Airway epithelial cell (primary cell): ENCODE data around the gene PNMT. TPM values are rescaled to one million over a fixed set of nuclear protein-coding genes. Genes with fewer than 3 reads are reported as not detected.

ENCODE experiments used
- total RNA-seq: library from RNA; depleted of rRNA; stranded (reverse); fragments of >200 nt; gene quantifications from 2 replicates; pipeline ENCODE4 v1.2.3, GENCODE V29; 2015

Gene PNMT, protein sequence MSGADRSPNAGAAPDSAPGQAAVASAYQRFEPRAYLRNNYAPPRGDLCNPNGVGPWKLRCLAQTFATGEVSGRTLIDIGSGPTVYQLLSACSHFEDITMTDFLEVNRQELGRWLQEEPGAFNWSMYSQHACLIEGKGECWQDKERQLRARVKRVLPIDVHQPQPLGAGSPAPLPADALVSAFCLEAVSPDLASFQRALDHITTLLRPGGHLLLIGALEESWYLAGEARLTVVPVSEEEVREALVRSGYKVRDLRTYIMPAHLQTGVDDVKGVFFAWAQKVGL
- not detected in 2 replicates for total RNA-seq

DNA sequence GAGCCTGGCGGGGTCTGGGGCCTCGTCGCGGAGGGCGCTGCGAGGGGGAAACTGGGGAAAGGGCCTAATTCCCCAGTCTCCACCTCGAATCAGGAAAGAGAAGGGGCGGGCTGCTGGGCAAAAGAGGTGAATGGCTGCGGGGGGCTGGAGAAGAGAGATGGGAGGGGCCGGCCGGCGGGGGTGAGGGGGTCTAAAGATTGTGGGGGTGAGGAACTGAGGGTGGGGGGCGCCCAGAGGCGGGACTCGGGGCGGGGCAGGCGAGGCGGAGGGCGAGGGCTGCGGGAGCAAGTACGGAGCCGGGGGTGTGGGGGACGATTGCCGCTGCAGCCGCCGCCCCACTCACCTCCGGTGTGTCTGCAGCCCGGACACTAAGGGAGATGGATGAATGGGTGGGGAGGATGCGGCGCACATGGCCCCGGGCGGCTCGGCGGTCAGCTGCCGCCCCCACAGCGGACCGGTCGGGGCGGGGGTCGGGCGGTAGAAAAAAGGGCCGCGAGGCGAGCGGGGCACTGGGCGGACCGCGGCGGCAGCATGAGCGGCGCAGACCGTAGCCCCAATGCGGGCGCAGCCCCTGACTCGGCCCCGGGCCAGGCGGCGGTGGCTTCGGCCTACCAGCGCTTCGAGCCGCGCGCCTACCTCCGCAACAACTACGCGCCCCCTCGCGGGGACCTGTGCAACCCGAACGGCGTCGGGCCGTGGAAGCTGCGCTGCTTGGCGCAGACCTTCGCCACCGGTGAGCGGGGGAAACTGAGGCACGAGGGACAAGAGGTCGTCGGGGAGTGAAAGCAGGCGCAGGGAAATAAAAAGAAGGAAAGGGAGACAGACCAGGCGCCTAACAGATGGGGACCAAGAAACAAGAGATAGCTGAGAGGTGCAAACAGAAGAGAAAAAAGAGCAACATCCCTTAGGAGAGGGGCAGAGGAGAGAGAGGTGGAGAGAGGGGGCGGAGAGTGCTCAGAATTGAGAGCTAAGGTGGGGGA, at the start of gene PNMT:
Gene PNMT (plus strand): TSS at position 509 of the 980 bp plus-strand sequence. CDS start 23 bp downstream, at position 532.

DNA sequence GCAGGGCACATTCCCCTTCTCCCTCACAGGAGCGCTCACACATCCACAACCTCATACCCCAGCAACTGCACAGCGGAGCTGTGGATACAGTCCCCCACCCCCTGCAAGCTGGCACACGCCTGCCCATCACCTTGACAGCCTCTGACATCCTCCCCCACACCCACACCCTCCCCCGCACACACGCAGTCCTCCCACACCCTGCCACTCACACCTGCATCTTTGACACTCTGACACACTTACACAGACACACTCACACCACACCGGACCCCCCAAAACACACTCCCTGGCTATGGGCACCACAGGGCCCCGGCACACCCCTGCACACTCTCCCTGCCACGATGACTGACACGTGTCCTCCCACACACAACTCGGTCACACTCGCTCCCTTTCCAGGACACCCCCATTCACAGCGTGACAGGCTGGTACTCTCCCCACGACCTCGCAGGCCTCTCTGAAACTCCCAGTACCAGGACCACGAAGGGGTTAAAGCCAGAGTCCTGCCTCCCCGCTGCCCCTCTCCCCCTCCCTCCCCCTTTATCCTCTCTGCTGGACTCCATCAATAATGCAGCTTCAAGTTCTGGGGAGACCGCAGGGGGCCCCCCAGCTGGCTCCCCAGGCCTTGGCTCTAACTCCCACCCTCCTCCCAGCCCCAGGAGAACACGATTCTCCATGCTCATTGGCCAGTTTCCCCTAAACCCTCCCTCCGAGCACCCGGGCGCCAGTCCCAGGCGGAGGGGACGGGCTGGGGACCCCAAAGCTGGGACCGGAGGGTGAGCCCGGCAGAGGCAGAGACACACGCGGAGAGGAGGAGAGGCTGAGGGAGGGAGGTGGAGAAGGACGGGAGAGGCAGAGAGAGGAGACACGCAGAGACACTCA, 41.8 kb upstream of the PNMT start, which contains the start of gene PPP1R1B:
Gene PPP1R1B (plus strand): TSS at position 782 of the 876 bp plus-strand sequence. CDS start 441 bp downstream, outside the sequence.

DNA sequence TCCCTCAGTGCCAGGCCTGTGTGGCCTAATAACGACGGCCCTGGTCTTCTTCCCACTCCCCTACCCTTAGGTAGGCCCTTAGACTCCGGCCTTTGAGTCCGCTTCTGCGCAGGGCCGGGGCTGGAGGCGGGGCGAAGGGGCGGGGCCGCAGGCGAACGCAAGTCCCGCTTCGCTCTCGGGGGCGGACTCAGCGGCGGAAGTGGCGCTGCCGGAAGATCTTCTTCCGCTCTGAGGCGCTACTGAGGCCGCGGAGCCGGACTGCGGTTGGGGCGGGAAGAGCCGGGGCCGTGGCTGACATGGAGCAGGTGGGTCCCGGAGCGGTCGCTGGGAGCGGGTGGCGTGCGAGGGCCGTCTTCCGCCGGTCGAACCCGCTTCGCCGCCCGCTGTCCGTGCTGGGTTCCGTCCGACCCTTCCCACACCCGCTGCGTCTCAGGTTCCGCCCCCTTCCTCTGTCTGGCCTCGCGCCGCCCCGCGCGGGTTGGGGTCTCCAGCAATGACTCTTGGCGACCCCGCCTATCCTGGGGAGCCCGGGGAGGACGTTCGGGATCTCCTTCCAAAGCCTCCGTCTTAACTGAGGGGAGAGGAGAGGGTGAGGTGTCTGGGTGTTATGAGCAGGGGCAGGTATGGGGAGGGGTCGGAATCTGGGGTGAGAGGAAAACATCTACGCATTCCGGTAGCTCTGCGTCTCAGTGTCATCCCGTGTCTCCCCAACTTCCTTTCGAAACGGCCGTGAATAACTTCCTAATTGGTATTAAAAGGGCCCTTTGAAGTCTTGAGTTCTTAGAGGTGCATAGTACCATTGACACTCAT, 31.1 kb upstream of the PNMT start, which contains the start of gene STARD3:
Gene STARD3 (plus strand): TSS at position 218 of the 810 bp plus-strand sequence. CDS start 16,388 bp downstream, outside the sequence.

DNA sequence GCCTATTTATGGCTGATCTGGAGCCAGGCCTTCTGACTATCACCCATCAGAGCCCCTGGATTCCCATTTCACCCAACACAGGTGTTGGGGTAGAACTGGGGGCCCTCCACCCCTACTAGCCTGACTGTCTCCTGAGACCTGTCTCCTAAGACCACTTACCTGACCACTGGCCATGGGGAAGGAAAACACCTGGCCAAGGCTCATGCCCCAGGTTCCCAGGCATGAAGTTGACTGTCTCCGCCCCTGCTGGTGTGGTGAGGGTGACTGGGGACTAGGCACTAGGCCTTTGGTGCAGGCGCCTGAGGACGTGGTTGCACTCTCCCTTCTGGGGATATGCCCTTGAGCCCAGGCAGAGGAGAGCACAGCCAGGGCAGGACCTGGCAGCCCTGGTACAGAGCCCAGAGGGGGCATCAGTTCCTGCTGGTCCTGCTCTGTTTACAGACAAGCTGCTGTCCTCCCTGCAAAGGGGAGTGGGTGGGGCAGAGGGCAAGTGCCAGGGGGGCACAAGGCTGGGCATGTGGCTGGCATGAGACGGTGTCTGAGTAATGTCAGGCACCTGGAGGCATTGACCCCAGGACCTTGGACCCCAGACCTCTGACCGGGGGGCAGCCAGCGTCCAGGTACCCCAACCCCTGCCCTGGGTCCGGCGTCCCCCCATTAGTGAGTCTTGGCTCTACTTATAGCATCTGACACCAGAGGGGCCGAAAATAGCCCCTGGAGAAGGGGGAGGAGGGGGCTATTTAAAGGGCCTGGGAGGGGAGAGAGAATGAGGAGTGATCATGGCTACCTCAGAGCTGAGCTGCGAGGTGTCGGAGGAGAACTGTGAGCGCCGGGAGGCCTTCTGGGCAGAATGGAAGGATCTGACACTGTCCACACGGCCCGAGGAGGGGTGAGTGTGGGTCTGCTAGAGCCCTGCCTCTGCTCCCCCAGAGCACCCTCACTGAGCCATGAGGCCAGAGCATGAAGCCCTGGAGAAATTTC, 3.4 kb upstream of the PNMT start, which contains the start of gene TCAP:
Gene TCAP (plus strand): TSS at position 769 of the 981 bp plus-strand sequence. CDS start 11 bp downstream, at position 780.

DNA sequence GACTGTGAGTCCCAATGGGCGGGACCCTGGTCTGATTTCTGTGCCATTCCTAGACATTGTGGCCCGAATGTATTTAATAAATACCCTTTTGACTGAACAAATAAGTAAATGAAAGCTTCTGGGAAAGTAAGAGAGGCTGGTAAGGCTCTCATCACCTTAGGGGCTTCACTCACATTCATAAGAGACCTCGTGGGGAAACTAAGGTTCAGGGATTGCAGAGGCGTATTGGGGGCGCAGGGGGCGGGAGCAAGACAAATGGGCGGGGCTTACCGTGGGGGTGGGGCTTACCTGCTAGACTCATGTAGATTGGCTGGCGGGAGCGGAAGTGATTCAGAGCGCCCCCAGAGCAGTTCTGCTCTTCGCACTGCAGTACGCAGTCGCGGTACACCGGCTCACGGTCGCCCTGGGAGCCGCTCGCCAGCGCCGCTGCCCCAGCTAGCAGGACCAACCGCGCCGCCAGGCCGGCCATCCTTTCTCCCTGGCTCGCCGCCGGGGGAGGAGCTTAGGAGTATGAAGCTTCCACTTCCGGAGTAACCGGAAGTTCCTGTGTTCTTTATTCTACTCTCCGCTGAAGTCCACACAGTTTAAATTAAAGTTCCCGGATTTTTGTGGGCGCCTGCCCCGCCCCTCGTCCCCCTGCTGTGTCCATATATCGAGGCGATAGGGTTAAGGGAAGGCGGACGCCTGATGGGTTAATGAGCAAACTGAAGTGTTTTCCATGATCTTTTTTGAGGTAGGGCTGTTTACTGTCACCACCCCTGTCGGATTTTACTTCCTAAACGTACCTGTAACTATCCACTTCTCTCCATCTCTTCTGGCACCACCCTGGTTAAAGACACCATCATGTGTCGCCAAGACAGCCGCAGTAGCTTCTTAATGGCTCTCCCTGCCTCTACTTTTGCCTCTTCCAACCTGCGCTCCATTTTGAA, 19.6 kb downstream of the PNMT start, which contains the start of gene PGAP3:
Gene PGAP3 (minus strand): TSS at position 512 of the 929 bp plus-strand sequence. CDS start 43 bp downstream, at position 469.

DNA sequence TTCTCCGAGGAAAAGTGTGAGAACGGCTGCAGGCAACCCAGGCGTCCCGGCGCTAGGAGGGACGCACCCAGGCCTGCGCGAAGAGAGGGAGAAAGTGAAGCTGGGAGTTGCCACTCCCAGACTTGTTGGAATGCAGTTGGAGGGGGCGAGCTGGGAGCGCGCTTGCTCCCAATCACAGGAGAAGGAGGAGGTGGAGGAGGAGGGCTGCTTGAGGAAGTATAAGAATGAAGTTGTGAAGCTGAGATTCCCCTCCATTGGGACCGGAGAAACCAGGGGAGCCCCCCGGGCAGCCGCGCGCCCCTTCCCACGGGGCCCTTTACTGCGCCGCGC, 31.5 kb downstream of the PNMT start, which contains the start of gene ERBB2:
Gene ERBB2 (plus strand): TSS at position 247 of the 330 bp plus-strand sequence. CDS start 175 bp downstream, outside the sequence.

Other genes starting within 250 kb of the PNMT start
- gene MED1, start 217.2 kb upstream of the PNMT start, total RNA-seq = 20.0 and 22.4 TPM in 2 replicates
- 20.0 and 27.1 TPM in 2 replicates for gene CDK12, start 207.0 kb upstream of the PNMT start, total RNA-seq
- not detected in 2 replicates for gene NEUROD2, start 60.5 kb upstream of the PNMT start, total RNA-seq
- gene PPP1R1B, start 41.5 kb upstream of the PNMT start, total RNA-seq = 1.3 and 2.5 TPM in 2 replicates
- gene STARD3, start 31.3 kb upstream of the PNMT start, total RNA-seq = 23.3 and 40.3 TPM in 2 replicates
- 0.05 and 0.14 TPM in 2 replicates for gene TCAP, start 3.1 kb upstream of the PNMT start, total RNA-seq
- 8.0 and 9.7 TPM in 2 replicates for gene PGAP3, start 19.6 kb downstream of the PNMT start, total RNA-seq
- 57.0 and 69.2 TPM in 2 replicates for gene ERBB2, start 31.6 kb downstream of the PNMT start, total RNA-seq
- 61.4 and 102 TPM in 2 replicates for gene MIEN1, start 62.1 kb downstream of the PNMT start, total RNA-seq
- 16.4 and 26.3 TPM in 2 replicates for gene GRB7, start 69.5 kb downstream of the PNMT start, total RNA-seq
- gene IKZF3, start 195.9 kb downstream of the PNMT start, total RNA-seq = 0.21 TPM in 1 of 2 replicates, not detected in the other
- 0.05 TPM in 1 of 2 replicates, not detected in the other for gene ZPBP2, start 199.7 kb downstream of the PNMT start, total RNA-seq